Measurements from ENCODE around the gene KCNH1.

The KCNH1 gene

GRCh38 chr1:210857146-210857663, 276.7 kb downstream of the KCNH1 start:
- DNase-seq (no peak), ATAC-seq (no peak)
- no peak overlapping the region for H3K27ac Mint-ChIP-seq
- no peaks in the 10 kb centered on the region for H3K36me3 Mint-ChIP-seq (ENCODE audit: low read depth)
- H3K4me3 Mint-ChIP-seq, result no peak overlapping the region
- no peaks in the 10 kb centered on the region for H3K9me3 Mint-ChIP-seq
- H3K27me3 Mint-ChIP-seq, result no peaks in the 10 kb centered on the region
- H3K4me1 Mint-ChIP-seq, result no peaks in the 10 kb centered on the region

GRCh38 chr1:210855440-210855839, 278.5 kb downstream of the KCNH1 start:
- Mint-ChIP-seq H3K9me3 (no peaks in the 10 kb centered on the region), H3K27me3 (no peaks in the 10 kb centered on the region), H3K4me1 (no peaks in the 10 kb centered on the region), H3K4me3 (no peak overlapping the region), H3K27ac (no peak overlapping the region), H3K36me3 (ENCODE audit: low read depth) (no peaks in the 10 kb centered on the region)
- no peak for DNase-seq
- ATAC-seq, result no peak

- Mint-ChIP-seq H3K36me3 (ENCODE audit: low read depth) (no peaks in the 10 kb centered on the region), H3K27ac (no peak overlapping the region), H3K9me3 (no peaks in the 10 kb centered on the region), H3K4me3 (no peak overlapping the region), H3K27me3 (no peaks in the 10 kb centered on the region), H3K4me1 (no peaks in the 10 kb centered on the region)
- ATAC-seq, result no peak
- no peak for DNase-seq
Measured at GRCh38 chr1:210853276-210853675, 280.7 kb downstream of the KCNH1 start.

GRCh38 chr1:210850556-210850955, 283.4 kb downstream of the KCNH1 start:
- no peaks in the 10 kb centered on the region for H3K27me3 Mint-ChIP-seq
- no peak for DNase-seq
- no peak overlapping the region for H3K27ac Mint-ChIP-seq
- peaks cover 3% of the 10 kb centered on the region for H3K9me3 Mint-ChIP-seq
- H3K4me3 Mint-ChIP-seq, result no peak overlapping the region
- H3K4me1 Mint-ChIP-seq, result no peaks in the 10 kb centered on the region
- H3K36me3 Mint-ChIP-seq (ENCODE audit: low read depth), result no peaks in the 10 kb centered on the region
- ATAC-seq, result no peak

- Mint-ChIP-seq H3K27me3 (no peaks in the 10 kb centered on the region), H3K9me3 (peaks cover 7% of the 10 kb centered on the region), H3K36me3 (ENCODE audit: low read depth) (no peaks in the 10 kb centered on the region), H3K4me1 (no peaks in the 10 kb centered on the region), H3K4me3 (no peak overlapping the region), H3K27ac (no peak overlapping the region)
- ATAC-seq, result no peak
- no peak for DNase-seq
Measured at GRCh38 chr1:210848474-210848873, 285.5 kb downstream of the KCNH1 start.

GRCh38 chr1:210841926-210842625, 291.9 kb downstream of the KCNH1 start:
- no peaks in the 10 kb centered on the region for H3K4me1 Mint-ChIP-seq
- DNase-seq, result no peak
- no peaks in the 10 kb centered on the region for H3K36me3 Mint-ChIP-seq (ENCODE audit: low read depth)
- no peak for ATAC-seq
- H3K4me3 Mint-ChIP-seq, result no peak overlapping the region
- no peak overlapping the region for H3K27ac Mint-ChIP-seq
- peaks cover 4% of the 10 kb centered on the region for H3K9me3 Mint-ChIP-seq
- peaks cover 2% of the 10 kb centered on the region for H3K27me3 Mint-ChIP-seq

- H3K4me3 Mint-ChIP-seq, result no peak overlapping the region
Measured at GRCh38 chr1:210830034-210831028, 303.6 kb downstream of the KCNH1 start.

GRCh38 chr1:210828996-210829596, 304.9 kb downstream of the KCNH1 start:
- ATAC-seq (no peak), DNase-seq (no peak)
- no peaks in the 10 kb centered on the region for H3K4me1 Mint-ChIP-seq
- H3K9me3 Mint-ChIP-seq, result no peaks in the 10 kb centered on the region
- H3K4me3 Mint-ChIP-seq, result no peak overlapping the region
- H3K36me3 Mint-ChIP-seq (ENCODE audit: low read depth), result no peaks in the 10 kb centered on the region
- peaks cover 4% of the 10 kb centered on the region for H3K27me3 Mint-ChIP-seq
- no peak overlapping the region for H3K27ac Mint-ChIP-seq

More at GRCh38 chr1:210830034-210831028, 303.6 kb downstream of the KCNH1 start:
- Mint-ChIP-seq H3K9me3 (no peaks in the 10 kb centered on the region), H3K27me3 (peaks cover 5% of the 10 kb centered on the region), H3K27ac (no peak overlapping the region), H3K36me3 (ENCODE audit: low read depth) (no peaks in the 10 kb centered on the region), H3K4me1 (no peaks in the 10 kb centered on the region)
- DNase-seq (no peak), ATAC-seq (no peak)

- H3K27ac Mint-ChIP-seq, result no peak overlapping the region
- no peaks in the 10 kb centered on the region for H3K4me1 Mint-ChIP-seq
- ATAC-seq (no peak), DNase-seq (no peak)
- H3K9me3 Mint-ChIP-seq, result no peaks in the 10 kb centered on the region
- peaks cover 9% of the 10 kb centered on the region for H3K27me3 Mint-ChIP-seq
- H3K36me3 Mint-ChIP-seq (ENCODE audit: low read depth), result no peaks in the 10 kb centered on the region
- H3K4me3 Mint-ChIP-seq, result no peak overlapping the region
Measured at GRCh38 chr1:210827481-210827880, 306.5 kb downstream of the KCNH1 start.

- DNase-seq (no peak), ATAC-seq (no peak)
- Mint-ChIP-seq H3K27me3 (peaks cover 9% of the 10 kb centered on the region), H3K4me3 (no peak overlapping the region), H3K36me3 (ENCODE audit: low read depth) (no peaks in the 10 kb centered on the region), H3K4me1 (no peaks in the 10 kb centered on the region), H3K9me3 (no peaks in the 10 kb centered on the region), H3K27ac (no peak overlapping the region)
Measured at GRCh38 chr1:210826686-210827085, 307.3 kb downstream of the KCNH1 start.

GRCh38 chr1:210822932-210823331, 311.0 kb downstream of the KCNH1 start:
- DNase-seq (no peak), ATAC-seq (no peak)
- Mint-ChIP-seq H3K36me3 (ENCODE audit: low read depth) (no peaks in the 10 kb centered on the region), H3K27ac (no peak overlapping the region), H3K4me1 (no peaks in the 10 kb centered on the region), H3K4me3 (no peak overlapping the region), H3K27me3 (peaks cover 9% of the 10 kb centered on the region), H3K9me3 (no peaks in the 10 kb centered on the region)

GRCh38 chr1:210822241-210822640, 311.7 kb downstream of the KCNH1 start:
- Mint-ChIP-seq H3K4me3 (no peak overlapping the region), H3K27ac (no peak overlapping the region), H3K9me3 (no peaks in the 10 kb centered on the region), H3K4me1 (no peaks in the 10 kb centered on the region), H3K36me3 (ENCODE audit: low read depth) (no peaks in the 10 kb centered on the region), H3K27me3 (peaks cover 9% of the 10 kb centered on the region)
- ATAC-seq (no peak), DNase-seq (no peak)

GRCh38 chr1:210821615-210822014, 312.3 kb downstream of the KCNH1 start:
- H3K36me3 Mint-ChIP-seq (ENCODE audit: low read depth), result no peaks in the 10 kb centered on the region
- H3K9me3 Mint-ChIP-seq, result no peaks in the 10 kb centered on the region
- H3K27ac Mint-ChIP-seq, result no peak overlapping the region
- peaks cover 9% of the 10 kb centered on the region for H3K27me3 Mint-ChIP-seq
- DNase-seq (no peak), ATAC-seq (no peak)
- no peak overlapping the region for H3K4me3 Mint-ChIP-seq
- no peaks in the 10 kb centered on the region for H3K4me1 Mint-ChIP-seq

GRCh38 chr1:210819266-210819665, 314.7 kb downstream of the KCNH1 start:
- DNase-seq (no peak), ATAC-seq (no peak)
- no peaks in the 10 kb centered on the region for H3K9me3 Mint-ChIP-seq
- H3K27ac Mint-ChIP-seq, result no peak overlapping the region
- no peaks in the 10 kb centered on the region for H3K4me1 Mint-ChIP-seq
- peaks cover 8% of the 10 kb centered on the region for H3K27me3 Mint-ChIP-seq
- no peak overlapping the region for H3K4me3 Mint-ChIP-seq
- H3K36me3 Mint-ChIP-seq (ENCODE audit: low read depth), result no peaks in the 10 kb centered on the region
